ENCODE data around the gene ANO9. TPM values are rescaled to one million over a fixed set of nuclear protein-coding genes. Genes with fewer than 3 reads are reported as not detected.

Gene ANO9
- total RNA-seq, 3 donors from 2014 or later (not counting 1 experiment from before 2014, with no cell fraction given): 15.1 to 21.3 (median 15.1) TPM

DNA sequence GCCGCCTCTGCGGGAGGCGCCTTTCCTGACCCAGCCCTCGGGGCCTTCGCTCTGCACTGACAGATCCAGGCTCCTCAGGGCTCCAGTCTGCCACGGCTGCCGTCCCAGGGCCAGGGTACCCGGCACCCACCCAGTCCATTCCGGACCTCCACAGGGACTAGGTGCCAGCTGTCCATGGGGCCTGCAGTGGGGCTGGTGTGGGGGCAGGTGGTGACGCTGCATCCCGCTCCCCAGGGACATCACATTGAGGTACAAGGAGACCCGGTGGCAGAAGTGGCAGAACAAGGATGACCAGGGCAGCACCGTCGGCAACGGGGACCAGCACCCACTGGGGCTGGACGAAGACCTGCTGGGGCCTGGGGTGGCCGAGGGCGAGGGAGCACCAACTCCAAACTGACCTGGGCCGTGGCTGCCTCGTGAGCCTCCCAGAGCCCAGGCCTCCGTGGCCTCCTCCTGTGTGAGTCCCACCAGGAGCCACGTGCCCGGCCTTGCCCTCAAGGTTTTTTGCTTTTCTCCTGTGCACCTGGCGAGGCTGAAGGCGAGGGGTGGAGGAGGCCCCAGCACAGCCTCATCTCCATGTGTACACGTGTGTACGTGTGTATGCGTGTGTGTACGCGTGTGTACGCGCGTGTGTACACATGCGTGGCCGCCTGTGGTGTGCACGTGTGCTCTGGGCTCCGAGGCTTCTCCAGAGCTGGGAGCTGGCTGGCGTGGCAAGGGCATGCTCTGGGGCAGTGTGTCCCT lies 48.5 kb upstream of the ANO9 start:
- Mint-ChIP-seq H3K9me3 (no peaks in the 10 kb centered on the region), H3K4me3 (no peak overlapping the region), H3K36me3 (no peaks in the 10 kb centered on the region), H3K27me3 (ENCODE audit: low read depth in 2 of 2) (no peaks in the 10 kb centered on the region), H3K27ac (no peak overlapping the region), H3K4me1 (no peaks in the 10 kb centered on the region)
- 93% methylated on average over 38 of the region's 38 CpGs for WGBS (ENCODE audit: insufficient coverage)
- Histone ChIP-seq H3K27me3 (ENCODE audit: control insufficient read depth, insufficient read depth, low read length) (no peaks in the 10 kb centered on the region), H3K36me3 (ENCODE audit: control insufficient read depth, insufficient read depth, low read length) (peaks cover 16% of the 10 kb centered on the region), H3K9me3 (ENCODE audit: control insufficient read depth, insufficient read depth, low read length) (no peaks in the 10 kb centered on the region), H3K4me1 (ENCODE audit: control insufficient read depth, insufficient read depth, low read length) (no peaks in the 10 kb centered on the region), H3K4me3 (ENCODE audit: low read length) (no peak overlapping the region), H3K27ac (ENCODE audit: low read length) (no peak overlapping the region)
- ATAC-seq (no peak), DNase-seq (no peak)
- TF ChIP-seq CTCF (IDR thresholded peaks at IDR 0.05): no peak
- intact Hi-C loops (cut with micrococcal nuclease): no loop called here

- Histone ChIP-seq H3K36me3 (ENCODE audit: control insufficient read depth, insufficient read depth, low read length) (peaks cover 10% of the 10 kb centered on the region), H3K9me3 (ENCODE audit: control insufficient read depth, insufficient read depth, low read length) (no peaks in the 10 kb centered on the region), H3K27ac (ENCODE audit: low read length) (no peak overlapping the region), H3K27me3 (ENCODE audit: control insufficient read depth, insufficient read depth, low read length) (no peaks in the 10 kb centered on the region), H3K4me3 (ENCODE audit: low read length) (no peak overlapping the region), H3K4me1 (ENCODE audit: control insufficient read depth, insufficient read depth, low read length) (no peaks in the 10 kb centered on the region)
- Mint-ChIP-seq H3K27ac (no peak overlapping the region), H3K36me3 (no peaks in the 10 kb centered on the region), H3K27me3 (ENCODE audit: low read depth in 2 of 2) (no peaks in the 10 kb centered on the region), H3K4me3 (no peak overlapping the region), H3K9me3 (no peaks in the 10 kb centered on the region), H3K4me1 (no peaks in the 10 kb centered on the region)
- DNase-seq (no peak), ATAC-seq (no peak)
- intact Hi-C loops (cut with micrococcal nuclease): no loop called here
- 95% methylated on average over 37 of the region's 37 CpGs for WGBS (ENCODE audit: insufficient coverage)
- TF ChIP-seq CTCF (IDR thresholded peaks at IDR 0.05): no peak
Observed at GRCh38 chr11:489610-490185, 47.9 kb upstream of the ANO9 start.

DNA sequence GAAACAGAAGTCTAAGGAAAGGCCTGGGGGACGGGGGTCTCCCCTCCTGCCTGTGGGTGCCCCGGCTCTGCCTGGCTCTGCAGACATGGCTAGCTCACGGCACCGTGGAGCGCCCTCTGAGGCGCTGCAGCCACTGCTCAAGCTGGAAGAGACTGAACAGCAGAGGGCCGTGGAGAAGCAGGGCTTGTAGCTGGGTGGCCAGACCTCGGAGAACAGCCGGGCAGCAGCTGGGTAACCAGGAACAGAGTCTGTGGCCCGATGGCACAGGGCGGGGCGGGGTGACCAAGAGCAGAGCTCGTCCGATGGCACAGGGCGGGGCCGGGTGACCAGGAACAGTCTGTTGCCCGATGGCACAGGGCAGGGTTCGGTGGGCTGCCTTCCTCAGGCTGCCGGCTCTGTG lies 47.2 kb upstream of the ANO9 start:
- no peaks in the 10 kb centered on the region for H3K36me3 Mint-ChIP-seq
- WGBS (ENCODE audit: insufficient coverage): 97% methylated on average over 19 of the region's 19 CpGs
- no peak overlapping the region for H3K27ac ChIP-seq (ENCODE audit: low read length)
- ATAC-seq: no peak
- H3K9me3 ChIP-seq (ENCODE audit: control insufficient read depth, insufficient read depth, low read length): no peaks in the 10 kb centered on the region
- H3K4me3 Mint-ChIP-seq: no peak overlapping the region
- intact Hi-C loops (cut with micrococcal nuclease): no loop called here
- H3K27me3 Mint-ChIP-seq (ENCODE audit: low read depth in 2 of 2): no peaks in the 10 kb centered on the region
- no peaks in the 10 kb centered on the region for H3K9me3 Mint-ChIP-seq
- H3K4me1 Mint-ChIP-seq: no peaks in the 10 kb centered on the region
- no peak overlapping the region for H3K27ac Mint-ChIP-seq
- H3K4me3 ChIP-seq (ENCODE audit: low read length): no peak overlapping the region
- H3K4me1 ChIP-seq (ENCODE audit: control insufficient read depth, insufficient read depth, low read length): no peaks in the 10 kb centered on the region
- DNase-seq: no peak
- TF ChIP-seq CTCF (IDR thresholded peaks at IDR 0.05): no peak
- H3K36me3 ChIP-seq (ENCODE audit: control insufficient read depth, insufficient read depth, low read length): peaks cover 5% of the 10 kb centered on the region
- no peaks in the 10 kb centered on the region for H3K27me3 ChIP-seq (ENCODE audit: control insufficient read depth, insufficient read depth, low read length)

All from natural killer cell (primary cell).